ENCODE measurements around the gene UBA52. TPM values are rescaled to one million over a fixed set of nuclear protein-coding genes. Genes with fewer than 3 reads are reported as not detected.

Gene UBA52
- total RNA-seq, 4 donors from 2014 or later = 512 to 719 (median 537) TPM

GRCh38 chr19:18541258-18541991 lies 30.2 kb upstream of the UBA52 start:
- DNase-seq = no peak
- ATAC-seq = no peak
- Histone ChIP-seq H3K27me3 (no peaks in the 10 kb centered on the region), H3K4me3 (no peak overlapping the region), H3K36me3 (peaks cover 0 to 45% of the 10 kb centered on the region in 2 donors), H3K4me1 (peaks cover 14 to 16% of the 10 kb centered on the region in 2 donors), H3K27ac (peak overlapping the region; percentile 93 to 95 (median 93)), H3K9me3 (no peaks in the 10 kb centered on the region)
- in situ Hi-C loops (cut with MboI; ENCODE audit: low sequenced_read_pairs in 4 of 4) (no loop called here), intact Hi-C loops (cut with DNase I; ENCODE audit: low total_unique reads) (no loop called here)
- TF ChIP-seq CTCF (IDR thresholded peaks at IDR 0.05 in 4 of 5, conservative IDR thresholded peaks at IDR 0.05 in 1 of 5) = no peak
- no peak for TF ChIP-seq POLR2A (IDR thresholded peaks at IDR 0.05)

- H3K9me3 ChIP-seq = no peaks in the 10 kb centered on the region
- H3K4me3 ChIP-seq = peak overlapping the region; percentile 69 to 87 (median 78)
- H3K27ac ChIP-seq = peak overlapping the region; percentile 93 to 95 (median 93)
- intact Hi-C loops (cut with DNase I; ENCODE audit: low total_unique reads) (loop anchor here (2.0 kb wide), 1 partner anchor 19 kb away; the partner anchor contains the start of gene ELL), in situ Hi-C loops (cut with MboI; ENCODE audit: low sequenced_read_pairs in 4 of 4) (no loop called here)
- peaks cover 14 to 16% of the 10 kb centered on the region in 2 donors for H3K4me1 ChIP-seq
- no peaks in the 10 kb centered on the region for H3K27me3 ChIP-seq
- peak; percentile 5 to 12 for ATAC-seq
- peaks cover 0 to 36% of the 10 kb centered on the region in 2 donors for H3K36me3 ChIP-seq
- TF ChIP-seq POLR2A (IDR thresholded peaks at IDR 0.05) (no peak), CTCF (IDR thresholded peaks at IDR 0.05 in 4 of 5, conservative IDR thresholded peaks at IDR 0.05 in 1 of 5) (no peak)
- no peak for DNase-seq
These were observed 29.4 kb upstream of the UBA52 start for GRCh38 chr19:18541992-18542940.

GRCh38 chr19:18542941-18543813 lies 28.5 kb upstream of the UBA52 start, which contains the start of gene FKBP8:
Gene FKBP8, minus strand, starts transcription at chr19:18543573. Its CDS starts 1,603 bp downstream, at chr19:18541970.
- intact Hi-C loops (cut with DNase I; ENCODE audit: low total_unique reads) = loop anchor here (2.0 kb wide), 1 partner anchor 20 kb away; the partner anchor contains the start of gene ELL
- TF ChIP-seq POLR2A (IDR thresholded peaks at IDR 0.05) = peak in 1 of 2 donors; percentile 12
- no peak for TF ChIP-seq CTCF (IDR thresholded peaks at IDR 0.05 in 4 of 5, conservative IDR thresholded peaks at IDR 0.05 in 1 of 5)
- in situ Hi-C loops (cut with MboI; ENCODE audit: low sequenced_read_pairs in 4 of 4) = no loop called here
- Histone ChIP-seq H3K27ac (peak within 1 kb of the TSS; percentile 93 to 95 (median 93)), H3K36me3 (peaks cover 0 to 27% of the 10 kb centered on the region in 2 donors), H3K27me3 (no peaks in the 10 kb centered on the region), H3K9me3 (no peaks in the 10 kb centered on the region), H3K4me1 (peaks cover 14 to 16% of the 10 kb centered on the region in 2 donors), H3K4me3 (peak within 1 kb of the TSS; percentile 69 to 87 (median 78))
- peak; percentile 96 to 97 for ATAC-seq
- DNase-seq = peak; percentile 93

Data from gastrocnemius medialis (tissue), 4 donors.